Activated CD4-positive, alpha-beta T cell treated with anti-CD3 and anti-CD28 coated beads, Interleukin-2, amount 10 ng/mL, durations not matched to agents 24 days and 14 days (primary cell): ENCODE results near the gene GNGT2. TPM values are rescaled to one million over a fixed set of nuclear protein-coding genes. Genes with fewer than 3 reads are reported as not detected.
A peak's percentile ranks its signal among the peaks of the same experiment; 100 is the strongest.

Experiments used
- DNase-seq: peaks from one replicate; pipeline ENCODE4 v3.0.0; 2022
- H3K27ac Mint-ChIP-seq: one replicate; pipeline ENCODE4 v1.8.0; 2022; ENCODE audit warnings: mild to moderate bottlenecking, mixed read lengths
- H3K27me3 Mint-ChIP-seq: one replicate; pipeline ENCODE4 v1.8.0; 2022; ENCODE audit warnings: mixed read lengths
- H3K36me3 Mint-ChIP-seq: one replicate; pipeline ENCODE4 v1.8.0; 2022; ENCODE audit warnings: low read depth, mild to moderate bottlenecking, mixed read lengths
- H3K4me1 Mint-ChIP-seq: one replicate; pipeline ENCODE4 v1.8.0; 2021; ENCODE audit warnings: mixed read lengths
- H3K4me3 Mint-ChIP-seq: one replicate; pipeline ENCODE4 v1.8.0; 2022; ENCODE audit warnings: mild to moderate bottlenecking, moderate library complexity, mixed read lengths
- H3K9me3 Mint-ChIP-seq: one replicate; pipeline ENCODE4 v1.8.0; 2021; ENCODE audit warnings: mixed read lengths
- intact Hi-C: fragments of 100-400 bp; cut with micrococcal nuclease; formaldehyde crosslinking; loops from one replicate; pipeline ENCODE4 v1.15.1; 2023
- total RNA-seq: library from RNA; stranded (reverse); gene quantifications from 2 replicates; pipeline ENCODE4 v1.2.3, GENCODE V29; 2022

The GNGT2 gene
- total RNA-seq = 18.2 and 19.5 TPM in 2 replicates

- intact Hi-C loops = loop anchor here (1.0 to 2.0 kb wide), 3 partner anchors 8 to 20 kb away; partner anchors contain the start of gene PHOSPHO1
- H3K4me3 Mint-ChIP-seq = peak within 1 kb of the TSS; percentile 95
- no peaks in the 10 kb centered on the region for H3K27me3 Mint-ChIP-seq
- peak within 1 kb of the TSS; percentile 86 for H3K27ac Mint-ChIP-seq
- no peaks in the 10 kb centered on the region for H3K9me3 Mint-ChIP-seq
- peak; percentile 91 for DNase-seq
- peaks cover 56% of the 10 kb centered on the region for H3K4me1 Mint-ChIP-seq
- H3K36me3 Mint-ChIP-seq = peaks cover 33% of the 10 kb centered on the region
Measured at GRCh38 chr17:49210158-49211029, at the start of gene GNGT2, which contains the start of gene ABI3. GNGT2 (minus strand) TSS chr17:49210574; CDS start chr17:49207422, 3,152 bp downstream. ABI3 (plus strand) TSS chr17:49210707; CDS start chr17:49210725, 18 bp downstream.

- no peaks in the 10 kb centered on the region for H3K9me3 Mint-ChIP-seq
- intact Hi-C loops = loop anchor here (2.0 kb wide), 1 partner anchor 29 kb away; the partner anchor contains the start of gene PHOSPHO1
- peaks cover 13% of the 10 kb centered on the region for H3K4me1 Mint-ChIP-seq
- no peak for DNase-seq
- H3K27me3 Mint-ChIP-seq = peaks cover 18% of the 10 kb centered on the region
- H3K4me3 Mint-ChIP-seq = peak overlapping the region; percentile 84
- no peaks in the 10 kb centered on the region for H3K36me3 Mint-ChIP-seq
- H3K27ac Mint-ChIP-seq = peak overlapping the region; percentile 75
Measured at GRCh38 chr17:49259663-49260010, 49.3 kb upstream of the GNGT2 start.

GRCh38 chr17:49258394-49258793, 48.0 kb upstream of the GNGT2 start:
- no peaks in the 10 kb centered on the region for H3K9me3 Mint-ChIP-seq
- peaks cover 13% of the 10 kb centered on the region for H3K4me1 Mint-ChIP-seq
- no peaks in the 10 kb centered on the region for H3K36me3 Mint-ChIP-seq
- no peak for DNase-seq
- H3K4me3 Mint-ChIP-seq = no peak overlapping the region
- intact Hi-C loops = no loop called here
- H3K27ac Mint-ChIP-seq = no peak overlapping the region
- peaks cover 13% of the 10 kb centered on the region for H3K27me3 Mint-ChIP-seq

GRCh38 chr17:49255125-49255524, 44.8 kb upstream of the GNGT2 start:
- peaks cover 7% of the 10 kb centered on the region for H3K27me3 Mint-ChIP-seq
- no peak for DNase-seq
- no peak overlapping the region for H3K4me3 Mint-ChIP-seq
- no peaks in the 10 kb centered on the region for H3K36me3 Mint-ChIP-seq
- no peaks in the 10 kb centered on the region for H3K9me3 Mint-ChIP-seq
- intact Hi-C loops = no loop called here
- no peak overlapping the region for H3K27ac Mint-ChIP-seq
- H3K4me1 Mint-ChIP-seq = peaks cover 4% of the 10 kb centered on the region

GRCh38 chr17:49254066-49254465, 43.7 kb upstream of the GNGT2 start:
- no peaks in the 10 kb centered on the region for H3K4me1 Mint-ChIP-seq
- no peak for DNase-seq
- no peak overlapping the region for H3K27ac Mint-ChIP-seq
- no peaks in the 10 kb centered on the region for H3K36me3 Mint-ChIP-seq
- intact Hi-C loops = no loop called here
- H3K27me3 Mint-ChIP-seq = peaks cover 7% of the 10 kb centered on the region
- no peaks in the 10 kb centered on the region for H3K9me3 Mint-ChIP-seq
- H3K4me3 Mint-ChIP-seq = no peak overlapping the region

GRCh38 chr17:49252148-49252695, 41.8 kb upstream of the GNGT2 start:
- Mint-ChIP-seq H3K9me3 (no peaks in the 10 kb centered on the region), H3K27ac (no peak overlapping the region), H3K36me3 (no peaks in the 10 kb centered on the region), H3K4me1 (no peaks in the 10 kb centered on the region), H3K4me3 (no peak overlapping the region), H3K27me3 (peaks cover 9% of the 10 kb centered on the region)
- no peak for DNase-seq
- intact Hi-C loops = no loop called here

- H3K27me3 Mint-ChIP-seq = peaks cover 11% of the 10 kb centered on the region
- no peak overlapping the region for H3K4me3 Mint-ChIP-seq
- no peak for DNase-seq
- H3K36me3 Mint-ChIP-seq = no peaks in the 10 kb centered on the region
- H3K9me3 Mint-ChIP-seq = no peaks in the 10 kb centered on the region
- intact Hi-C loops = no loop called here
- no peak overlapping the region for H3K27ac Mint-ChIP-seq
- no peaks in the 10 kb centered on the region for H3K4me1 Mint-ChIP-seq
Measured at GRCh38 chr17:49249890-49250522, 39.6 kb upstream of the GNGT2 start.

GRCh38 chr17:49249292-49249794, 39.0 kb upstream of the GNGT2 start:
- no peak for DNase-seq
- no peak overlapping the region for H3K4me3 Mint-ChIP-seq
- intact Hi-C loops = no loop called here
- no peaks in the 10 kb centered on the region for H3K9me3 Mint-ChIP-seq
- H3K36me3 Mint-ChIP-seq = no peaks in the 10 kb centered on the region
- no peaks in the 10 kb centered on the region for H3K4me1 Mint-ChIP-seq
- H3K27ac Mint-ChIP-seq = no peak overlapping the region
- peaks cover 11% of the 10 kb centered on the region for H3K27me3 Mint-ChIP-seq

GRCh38 chr17:49247944-49248343, 37.6 kb upstream of the GNGT2 start:
- peaks cover 11% of the 10 kb centered on the region for H3K27me3 Mint-ChIP-seq

GRCh38 chr17:49244839-49245238, 34.5 kb upstream of the GNGT2 start:
- Mint-ChIP-seq H3K9me3 (no peaks in the 10 kb centered on the region), H3K27ac (no peak overlapping the region), H3K36me3 (no peaks in the 10 kb centered on the region), H3K4me1 (no peaks in the 10 kb centered on the region), H3K27me3 (peaks cover 10% of the 10 kb centered on the region), H3K4me3 (no peak overlapping the region)
- intact Hi-C loops = no loop called here
- DNase-seq = no peak

More at GRCh38 chr17:49247944-49248343, 37.6 kb upstream of the GNGT2 start:
- H3K9me3 Mint-ChIP-seq = no peaks in the 10 kb centered on the region
- intact Hi-C loops = no loop called here
- no peak overlapping the region for H3K4me3 Mint-ChIP-seq
- no peak overlapping the region for H3K27ac Mint-ChIP-seq
- H3K4me1 Mint-ChIP-seq = no peaks in the 10 kb centered on the region
- DNase-seq = no peak
- H3K36me3 Mint-ChIP-seq = no peaks in the 10 kb centered on the region

GRCh38 chr17:49242813-49243212, 32.4 kb upstream of the GNGT2 start:
- intact Hi-C loops = no loop called here
- Mint-ChIP-seq H3K4me1 (no peaks in the 10 kb centered on the region), H3K9me3 (no peaks in the 10 kb centered on the region), H3K27ac (no peak overlapping the region), H3K36me3 (no peaks in the 10 kb centered on the region), H3K4me3 (no peak overlapping the region), H3K27me3 (peaks cover 9% of the 10 kb centered on the region)
- no peak for DNase-seq

- H3K36me3 Mint-ChIP-seq = no peaks in the 10 kb centered on the region
- no peaks in the 10 kb centered on the region for H3K4me1 Mint-ChIP-seq
Measured at GRCh38 chr17:49241692-49242397, 31.5 kb upstream of the GNGT2 start.

GRCh38 chr17:49241040-49241439, 30.7 kb upstream of the GNGT2 start:
- intact Hi-C loops = no loop called here
- Mint-ChIP-seq H3K4me3 (no peak overlapping the region), H3K36me3 (no peaks in the 10 kb centered on the region), H3K9me3 (no peaks in the 10 kb centered on the region), H3K27me3 (peaks cover 9% of the 10 kb centered on the region), H3K27ac (no peak overlapping the region), H3K4me1 (no peaks in the 10 kb centered on the region)
- no peak for DNase-seq

More at GRCh38 chr17:49241692-49242397, 31.5 kb upstream of the GNGT2 start:
- DNase-seq = no peak
- Mint-ChIP-seq H3K4me3 (no peak overlapping the region), H3K9me3 (no peaks in the 10 kb centered on the region), H3K27me3 (peaks cover 9% of the 10 kb centered on the region), H3K27ac (no peak overlapping the region)
- intact Hi-C loops = no loop called here
